ENCODE data around the gene PVALB.

PVALB gene

DNA sequence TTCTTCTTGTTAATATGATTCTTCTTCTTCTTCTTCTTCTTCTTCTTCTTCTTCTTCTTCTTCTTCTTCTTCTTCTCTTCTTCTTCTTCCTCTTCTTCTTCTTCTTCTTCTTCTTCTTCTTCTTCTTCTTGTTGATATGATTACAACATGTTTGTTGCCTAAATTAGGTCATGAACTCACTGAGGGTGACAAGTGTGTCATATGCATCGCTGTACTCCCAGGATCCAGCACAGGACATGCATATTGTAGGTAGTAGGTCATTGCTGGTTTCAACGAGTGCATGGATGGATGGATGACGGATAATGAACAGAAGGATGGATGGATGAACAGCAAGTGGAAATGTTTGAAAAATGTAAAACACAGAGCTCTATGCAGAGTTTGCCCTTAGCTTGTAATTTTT lies 14.9 kb upstream of the PVALB start:
- no peak overlapping the region for H3K4me3 ChIP-seq (ENCODE audit: low read length)
- no peak for TF ChIP-seq CTCF (conservative IDR thresholded peaks at IDR 0.05; ENCODE audit: low read length)
- DNase-seq (ENCODE audit: low read depth), result no peak

GRCh38 chr22:36831206-36831605 lies 14.4 kb upstream of the PVALB start:
- no peak for DNase-seq (ENCODE audit: low read depth)
- H3K4me3 ChIP-seq (ENCODE audit: low read length), result no peak overlapping the region
- no peak for TF ChIP-seq CTCF (conservative IDR thresholded peaks at IDR 0.05; ENCODE audit: low read length)

- TF ChIP-seq CTCF (conservative IDR thresholded peaks at IDR 0.05; ENCODE audit: low read length), result no peak
- DNase-seq (ENCODE audit: low read depth), result no peak
- no peak overlapping the region for H3K4me3 ChIP-seq (ENCODE audit: low read length)
Measured at GRCh38 chr22:36830601-36831000, 13.8 kb upstream of the PVALB start.

DNA sequence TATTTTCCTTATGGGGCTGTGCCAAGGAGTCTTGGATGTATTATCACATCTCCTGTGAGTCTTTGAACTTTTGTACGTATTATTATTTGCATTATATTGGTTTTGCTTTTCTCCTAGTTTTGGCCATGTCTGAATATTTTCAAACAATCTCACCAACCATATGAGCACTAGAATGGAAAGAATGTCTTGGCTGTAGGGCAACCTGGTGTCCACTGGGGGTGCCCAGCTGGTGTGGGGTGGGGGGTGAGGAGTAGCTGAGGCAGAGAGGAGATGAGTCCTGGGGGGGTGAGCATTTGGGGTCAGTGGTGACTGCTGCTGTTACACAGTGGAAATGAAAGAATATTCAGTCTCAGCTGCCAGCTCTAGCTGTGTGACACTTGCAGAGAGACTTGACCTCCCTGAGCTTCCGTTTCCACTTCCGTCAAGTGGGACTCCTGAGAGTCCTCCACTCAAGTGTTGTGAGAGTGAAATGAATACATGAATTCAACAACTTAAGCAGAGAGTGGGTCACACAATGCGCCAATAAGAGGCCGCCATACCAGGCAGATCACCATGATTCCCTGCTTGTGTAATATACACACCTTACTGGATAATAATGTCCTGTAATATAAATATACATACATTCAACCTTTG lies 12.7 kb upstream of the PVALB start:
- DNase-seq (ENCODE audit: low read depth), result no peak
- no peak overlapping the region for H3K4me3 ChIP-seq (ENCODE audit: low read length)
- TF ChIP-seq CTCF (conservative IDR thresholded peaks at IDR 0.05; ENCODE audit: low read length), result no peak

DNA sequence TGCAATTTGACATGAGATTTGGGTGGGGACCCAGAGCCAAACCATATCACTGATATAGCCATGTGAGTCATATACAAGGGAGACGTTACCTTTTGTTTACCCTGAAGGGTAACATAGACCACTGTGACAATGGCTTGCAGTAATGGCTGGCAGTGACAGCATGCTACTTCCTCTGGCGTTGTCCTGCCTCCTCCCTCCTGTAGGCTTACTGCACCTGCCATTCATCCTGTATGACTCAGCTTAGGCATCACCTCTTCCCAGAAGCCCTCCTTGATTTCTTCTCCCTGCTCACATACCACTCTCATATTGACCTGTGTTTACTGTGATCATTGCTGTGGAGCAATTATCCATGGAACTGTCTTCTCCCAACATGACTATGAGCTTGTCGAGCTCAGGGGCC lies 12.0 kb upstream of the PVALB start:
- no peak for TF ChIP-seq CTCF (conservative IDR thresholded peaks at IDR 0.05; ENCODE audit: low read length)
- DNase-seq (ENCODE audit: low read depth), result no peak

GRCh38 chr22:36826262-36826661 lies 9.4 kb upstream of the PVALB start:
- no peak for TF ChIP-seq CTCF (conservative IDR thresholded peaks at IDR 0.05; ENCODE audit: low read length)
- H3K4me3 ChIP-seq (ENCODE audit: low read length), result no peak overlapping the region

More for the DNA sequence above, 12.0 kb upstream of the PVALB start:
- no peak overlapping the region for H3K4me3 ChIP-seq (ENCODE audit: low read length)

DNA sequence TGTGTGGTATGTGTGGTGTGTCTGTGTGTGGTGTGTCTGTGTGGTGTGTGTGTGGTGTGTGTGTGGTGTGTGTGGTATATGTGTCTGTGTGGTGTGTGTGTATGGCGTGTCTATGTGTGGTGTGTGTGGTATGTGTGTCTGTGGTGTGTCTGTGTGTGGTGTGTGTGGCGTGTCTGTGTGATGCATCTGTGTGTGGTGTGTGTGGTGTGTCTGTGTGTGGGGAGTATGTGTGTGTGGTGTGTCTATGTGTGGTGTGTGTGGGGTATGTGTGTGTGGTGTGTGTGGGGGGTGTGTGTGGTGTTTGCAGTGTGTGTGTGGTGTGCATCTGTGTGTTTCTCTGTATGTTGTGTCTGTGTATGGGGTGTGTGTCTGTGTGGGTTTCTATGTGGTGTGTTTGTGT lies 7.8 kb upstream of the PVALB start:
- TF ChIP-seq CTCF (conservative IDR thresholded peaks at IDR 0.05; ENCODE audit: low read length), result no peak
- no peak overlapping the region for H3K4me3 ChIP-seq (ENCODE audit: low read length)

More at GRCh38 chr22:36826262-36826661, 9.4 kb upstream of the PVALB start:
- DNase-seq (ENCODE audit: low read depth), result no peak

More for the DNA sequence above, 7.8 kb upstream of the PVALB start:
- no peak for DNase-seq (ENCODE audit: low read depth)
